ENCODE results near the gene NUP210L. TPM values are rescaled to one million over a fixed set of nuclear protein-coding genes. Genes with fewer than 3 reads are reported as not detected.

The NUP210L gene
- total and polyA plus RNA-seq, 2 donors from 2014 or later = 0.06 TPM; not detected in 1

GRCh38 chr1:153958111-153958960 is 196.5 kb downstream of the NUP210L start, which contains the start of gene CRTC2:
Gene CRTC2 (minus strand): TSS chr1:153958612. CDS start chr1:153958497, 115 bp downstream.
- Histone ChIP-seq H3K36me3 (ENCODE audit: control insufficient read depth in 2 of 3, insufficient read depth in 3 of 3, low read length in 3 of 3) (peaks cover 0 to 16% (median 6%) of the 10 kb centered on the region in 3 donors), H3K9me3 (ENCODE audit: control insufficient read depth in 2 of 3, insufficient read depth in 1 of 3, low read length in 3 of 3) (no peaks in the 10 kb centered on the region), H3K4me3 (ENCODE audit: low read length in 3 of 3) (peak within 1 kb of the TSS; percentile 69 to 94 (median 85)), H3K27ac (ENCODE audit: low read depth in 2 of 2, low read length in 2 of 2) (peak within 1 kb of the TSS; percentile 85 to 90), H3K4me1 (ENCODE audit: control insufficient read depth in 2 of 3, insufficient read depth in 2 of 3, low read depth in 1 of 3, low read length in 3 of 3) (peaks cover 0 to 38% (median 24%) of the 10 kb centered on the region in 3 donors), H3K27me3 (ENCODE audit: control insufficient read depth, insufficient read depth, low read length) (no peaks in the 10 kb centered on the region), H3K9ac (ENCODE audit: low read length in 3 of 3) (peak within 1 kb of the TSS; percentile 56 to 99 (median 88))
- DNase-seq (peak; percentile 99 to 100 (median 99)), FAIRE-seq (peak; percentile 86)
- intact Hi-C loops (cut with DNase I) = no loop called here
- TF ChIP-seq CTCF (IDR thresholded peaks at IDR 0.05; ENCODE audit: borderline replicate concordance, extremely low read depth, insufficient read depth) = no peak

DNA sequence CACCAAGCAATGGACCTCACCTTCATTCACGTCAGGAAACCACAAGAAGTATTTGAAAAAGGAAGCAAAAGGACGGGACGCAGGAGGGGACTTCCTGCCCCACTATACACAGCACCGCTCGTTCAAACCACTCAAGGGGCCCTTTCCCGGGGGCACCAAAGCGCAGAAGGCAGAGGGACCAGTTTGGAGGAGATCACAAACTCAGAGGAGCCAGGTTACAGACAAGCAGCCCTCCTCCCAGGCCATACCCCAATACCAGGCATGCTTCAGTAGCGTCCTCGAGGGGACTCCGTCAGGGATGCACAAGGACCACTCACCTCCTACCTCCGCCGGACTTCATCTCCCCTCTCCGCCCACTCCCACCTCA is 197.1 kb downstream of the NUP210L start:
- peak overlapping the region; percentile 69 to 94 (median 85) for H3K4me3 ChIP-seq (ENCODE audit: low read length in 3 of 3)
- intact Hi-C loops (cut with DNase I) = no loop called here
- no peaks in the 10 kb centered on the region for H3K27me3 ChIP-seq (ENCODE audit: control insufficient read depth, insufficient read depth, low read length)
- H3K9ac ChIP-seq (ENCODE audit: low read length in 3 of 3) = peak overlapping the region; percentile 56 to 99 (median 88)
- peaks cover 0 to 17% (median 9%) of the 10 kb centered on the region in 3 donors for H3K36me3 ChIP-seq (ENCODE audit: control insufficient read depth in 2 of 3, insufficient read depth in 3 of 3, low read length in 3 of 3)
- FAIRE-seq = no peak
- H3K9me3 ChIP-seq (ENCODE audit: control insufficient read depth in 2 of 3, insufficient read depth in 1 of 3, low read length in 3 of 3) = no peaks in the 10 kb centered on the region
- H3K27ac ChIP-seq (ENCODE audit: low read depth in 2 of 2, low read length in 2 of 2) = peak overlapping the region; percentile 85 to 90
- peak in 1 of 5 donors; percentile 57 for DNase-seq
- H3K4me1 ChIP-seq (ENCODE audit: control insufficient read depth in 2 of 3, insufficient read depth in 2 of 3, low read depth in 1 of 3, low read length in 3 of 3) = peaks cover 0 to 34% (median 24%) of the 10 kb centered on the region in 3 donors
- no peak for TF ChIP-seq CTCF (IDR thresholded peaks at IDR 0.05; ENCODE audit: borderline replicate concordance, extremely low read depth, insufficient read depth)

DNA sequence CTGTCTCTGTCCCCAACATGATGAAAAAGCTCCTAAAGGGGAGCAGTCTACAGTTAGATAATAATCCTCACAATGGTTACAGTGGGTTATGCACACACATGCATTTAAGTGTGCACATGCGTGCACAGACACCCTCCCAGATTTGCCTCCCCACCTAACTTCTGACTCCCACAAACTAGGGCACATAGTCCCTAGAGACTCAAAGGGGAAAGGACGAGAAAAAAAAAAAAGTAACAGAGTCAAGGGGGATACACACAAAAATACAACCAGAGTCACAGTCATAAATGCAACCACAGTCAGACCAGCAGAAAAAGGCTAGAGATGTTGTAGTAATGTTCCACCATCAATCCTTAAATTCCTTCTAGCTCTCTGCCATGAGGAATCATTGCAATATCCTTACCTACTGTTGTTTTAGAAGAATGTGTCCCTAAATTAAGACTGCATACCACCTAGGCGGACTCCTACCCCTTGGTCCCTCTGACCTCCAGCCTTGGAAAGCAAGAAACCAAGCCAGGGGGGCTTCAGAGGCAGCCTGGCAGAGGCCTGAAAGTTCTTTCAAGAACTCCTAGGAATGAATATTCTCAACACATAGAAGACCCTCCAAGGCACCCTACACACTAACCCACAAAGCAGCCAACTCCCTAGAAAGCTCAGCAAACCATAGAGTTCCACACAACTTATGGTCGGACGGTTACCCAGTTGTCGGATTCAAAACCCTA is 197.7 kb downstream of the NUP210L start:
- H3K4me1 ChIP-seq (ENCODE audit: control insufficient read depth in 2 of 3, insufficient read depth in 2 of 3, low read depth in 1 of 3, low read length in 3 of 3) = peaks cover 0 to 29% (median 18%) of the 10 kb centered on the region in 3 donors
- H3K9ac ChIP-seq (ENCODE audit: low read length in 3 of 3) = peak overlapping the region; percentile 56 to 99 (median 88)
- DNase-seq = peak in 1 of 5 donors; percentile 13
- H3K27ac ChIP-seq (ENCODE audit: low read depth in 2 of 2, low read length in 2 of 2) = no peak overlapping the region
- H3K36me3 ChIP-seq (ENCODE audit: control insufficient read depth in 2 of 3, insufficient read depth in 3 of 3, low read length in 3 of 3) = peaks cover 0 to 22% (median 14%) of the 10 kb centered on the region in 3 donors
- H3K27me3 ChIP-seq (ENCODE audit: control insufficient read depth, insufficient read depth, low read length) = no peaks in the 10 kb centered on the region
- H3K9me3 ChIP-seq (ENCODE audit: control insufficient read depth in 2 of 3, insufficient read depth in 1 of 3, low read length in 3 of 3) = no peaks in the 10 kb centered on the region
- TF ChIP-seq CTCF (IDR thresholded peaks at IDR 0.05; ENCODE audit: borderline replicate concordance, extremely low read depth, insufficient read depth) = no peak
- no peak for FAIRE-seq
- H3K4me3 ChIP-seq (ENCODE audit: low read length in 3 of 3) = peak overlapping the region; percentile 69 to 94 (median 85)
- intact Hi-C loops (cut with DNase I) = no loop called here
